ENCODE data around the gene PRLR. TPM values are rescaled to one million over a fixed set of nuclear protein-coding genes. Genes with fewer than 3 reads are reported as not detected.
"Not testable (repeated sequence)": the region's sequence is repeated elsewhere in the genome, so short reads cannot be mapped to it uniquely, and the experiment has no call there.

Gene PRLR
- total and polyA plus RNA-seq, 3 experiments from 2014 or later: not detected

GRCh38 chr5:35248843-35249780, 18.8 kb upstream of the PRLR start:
- POLR2A ChIA-PET: no interaction called here
- no peaks in the 10 kb centered on the region for H3K9me3 ChIP-seq (ENCODE audit: low read length)
- H3K4me1 ChIP-seq (ENCODE audit: insufficient read depth, low read length): no peaks in the 10 kb centered on the region
- H3K27ac ChIP-seq (ENCODE audit: low read depth, low read length): no peak overlapping the region
- Mint-ChIP-seq H3K4me1 (peaks cover 4 to 10% (median 7%) of the 10 kb centered on the region in 3 donors), H3K9me3 (peaks cover 2 to 15% (median 10%) of the 10 kb centered on the region in 5 donors), H3K27me3 (peaks cover 4 to 9% of the 10 kb centered on the region in 2 donors), H3K4me3 (peak overlapping the region in 6 of 7 donors; percentile 27 to 74 (median 52)), H3K27ac (peak overlapping the region in 1 of 8 donors; percentile 14), H3K36me3 (no peaks in the 10 kb centered on the region)
- no peaks in the 10 kb centered on the region for H3K36me3 ChIP-seq (ENCODE audit: insufficient read depth, low read length)
- no peaks in the 10 kb centered on the region for H3K27me3 ChIP-seq (ENCODE audit: insufficient read depth, low read length, poor library complexity, severe bottlenecking)
- DNase-seq: no peak
- CTCF ChIA-PET: interaction anchor here (1.3 kb wide), 1 partner anchor 9 kb away, joined by 3 read pairs; no protein-coding TSS in a partner anchor
- no peak overlapping the region for H3K4me3 ChIP-seq (ENCODE audit: low read length)

GRCh38 chr5:35247648-35248034, 17.4 kb upstream of the PRLR start:
- Histone ChIP-seq H3K4me1 (ENCODE audit: insufficient read depth, low read length) (no peaks in the 10 kb centered on the region), H3K27me3 (ENCODE audit: insufficient read depth, low read length, poor library complexity, severe bottlenecking) (no peaks in the 10 kb centered on the region), H3K36me3 (ENCODE audit: insufficient read depth, low read length) (no peaks in the 10 kb centered on the region), H3K4me3 (ENCODE audit: low read length) (no peak overlapping the region), H3K9me3 (ENCODE audit: low read length) (no peaks in the 10 kb centered on the region), H3K27ac (ENCODE audit: low read depth, low read length) (no peak overlapping the region)
- Mint-ChIP-seq H3K27me3 (peaks cover 9% of the 10 kb centered on the region in 2 donors), H3K4me3 (no peak overlapping the region), H3K27ac (no peak overlapping the region), H3K36me3 (no peaks in the 10 kb centered on the region), H3K9me3 (peaks cover 0 to 5% (median 0%) of the 10 kb centered on the region in 5 donors), H3K4me1 (peaks cover 4 to 10% (median 7%) of the 10 kb centered on the region in 3 donors)
- ChIA-PET CTCF (no interaction called here), POLR2A (no interaction called here)
- DNase-seq: no peak

GRCh38 chr5:35246900-35247647, 16.8 kb upstream of the PRLR start:
- CTCF ChIA-PET: no interaction called here

GRCh38 chr5:35246411-35246810, 16.1 kb upstream of the PRLR start:
- no peaks in the 10 kb centered on the region for H3K36me3 Mint-ChIP-seq
- H3K4me1 ChIP-seq (ENCODE audit: insufficient read depth, low read length): no peaks in the 10 kb centered on the region
- peaks cover 4 to 10% (median 7%) of the 10 kb centered on the region in 3 donors for H3K4me1 Mint-ChIP-seq
- H3K9me3 ChIP-seq (ENCODE audit: low read length): no peaks in the 10 kb centered on the region
- no peaks in the 10 kb centered on the region for H3K9me3 Mint-ChIP-seq
- CTCF ChIA-PET: no interaction called here
- no peak overlapping the region for H3K4me3 ChIP-seq (ENCODE audit: low read length)
- peaks cover 2 to 13% of the 10 kb centered on the region in 2 donors for H3K27me3 Mint-ChIP-seq
- no peaks in the 10 kb centered on the region for H3K36me3 ChIP-seq (ENCODE audit: insufficient read depth, low read length)
- H3K27ac Mint-ChIP-seq: no peak overlapping the region
- no peak overlapping the region for H3K4me3 Mint-ChIP-seq
- H3K27ac ChIP-seq (ENCODE audit: low read depth, low read length): no peak overlapping the region
- no peak for DNase-seq
- POLR2A ChIA-PET: no interaction called here
- no peaks in the 10 kb centered on the region for H3K27me3 ChIP-seq (ENCODE audit: insufficient read depth, low read length, poor library complexity, severe bottlenecking)

More at GRCh38 chr5:35246900-35247647, 16.8 kb upstream of the PRLR start:
- H3K36me3 ChIP-seq (ENCODE audit: insufficient read depth, low read length): no peaks in the 10 kb centered on the region
- H3K9me3 Mint-ChIP-seq: peaks cover 0 to under 1% (median 0%) of the 10 kb centered on the region in 5 donors
- no peaks in the 10 kb centered on the region for H3K36me3 Mint-ChIP-seq
- H3K4me1 ChIP-seq (ENCODE audit: insufficient read depth, low read length): no peaks in the 10 kb centered on the region
- POLR2A ChIA-PET: no interaction called here
- peaks cover 8 to 13% of the 10 kb centered on the region in 2 donors for H3K27me3 Mint-ChIP-seq
- H3K9me3 ChIP-seq (ENCODE audit: low read length): no peaks in the 10 kb centered on the region
- no peaks in the 10 kb centered on the region for H3K27me3 ChIP-seq (ENCODE audit: insufficient read depth, low read length, poor library complexity, severe bottlenecking)
- DNase-seq: no peak
- H3K4me1 Mint-ChIP-seq: peaks cover 4 to 10% (median 7%) of the 10 kb centered on the region in 3 donors
- no peak overlapping the region for H3K4me3 Mint-ChIP-seq
- H3K27ac Mint-ChIP-seq: no peak overlapping the region
- no peak overlapping the region for H3K4me3 ChIP-seq (ENCODE audit: low read length)
- H3K27ac ChIP-seq (ENCODE audit: low read depth, low read length): no peak overlapping the region

GRCh38 chr5:35245371-35245770, 15.1 kb upstream of the PRLR start:
- H3K36me3 ChIP-seq (ENCODE audit: insufficient read depth, low read length); H3K4me3 Mint-ChIP-seq; H3K9me3 Mint-ChIP-seq; POLR2A ChIA-PET; H3K27ac ChIP-seq (ENCODE audit: low read depth, low read length); H3K4me3 ChIP-seq (ENCODE audit: low read length); H3K9me3 ChIP-seq (ENCODE audit: low read length); H3K27me3 ChIP-seq (ENCODE audit: insufficient read depth, low read length, poor library complexity, severe bottlenecking); H3K27ac Mint-ChIP-seq; H3K4me1 ChIP-seq (ENCODE audit: insufficient read depth, low read length); DNase-seq; H3K36me3 Mint-ChIP-seq; CTCF ChIA-PET: not testable (repeated sequence)
- H3K27me3 Mint-ChIP-seq: peaks cover under 1 to 11% of the 10 kb centered on the region in 2 donors
- peaks cover 4 to 10% (median 7%) of the 10 kb centered on the region in 3 donors for H3K4me1 Mint-ChIP-seq

- no peak overlapping the region for H3K4me3 ChIP-seq (ENCODE audit: low read length)
- peaks cover under 1 to 5% (median 1%) of the 10 kb centered on the region in 3 donors for H3K4me1 Mint-ChIP-seq
- no peak overlapping the region for H3K27ac ChIP-seq (ENCODE audit: low read depth, low read length)
- no peaks in the 10 kb centered on the region for H3K4me1 ChIP-seq (ENCODE audit: insufficient read depth, low read length)
- H3K36me3 ChIP-seq (ENCODE audit: insufficient read depth, low read length): no peaks in the 10 kb centered on the region
- no peaks in the 10 kb centered on the region for H3K27me3 ChIP-seq (ENCODE audit: insufficient read depth, low read length, poor library complexity, severe bottlenecking)
- no peak overlapping the region for H3K27ac Mint-ChIP-seq
- H3K36me3 Mint-ChIP-seq: no peaks in the 10 kb centered on the region
- ChIA-PET POLR2A (no interaction called here), CTCF (no interaction called here)
- no peaks in the 10 kb centered on the region for H3K9me3 ChIP-seq (ENCODE audit: low read length)
- no peak overlapping the region for H3K4me3 Mint-ChIP-seq
- H3K9me3 Mint-ChIP-seq: no peaks in the 10 kb centered on the region
- no peak for DNase-seq
- H3K27me3 Mint-ChIP-seq: peaks cover 0 to 10% of the 10 kb centered on the region in 2 donors
Observed at GRCh38 chr5:35244171-35244570, 13.9 kb upstream of the PRLR start.

- H3K27me3 Mint-ChIP-seq: peaks cover 0 to 10% of the 10 kb centered on the region in 2 donors
- Histone ChIP-seq H3K9me3 (ENCODE audit: low read length) (no peaks in the 10 kb centered on the region), H3K4me3 (ENCODE audit: low read length) (no peak overlapping the region), H3K4me1 (ENCODE audit: insufficient read depth, low read length) (no peaks in the 10 kb centered on the region), H3K27me3 (ENCODE audit: insufficient read depth, low read length, poor library complexity, severe bottlenecking) (no peaks in the 10 kb centered on the region), H3K36me3 (ENCODE audit: insufficient read depth, low read length) (no peaks in the 10 kb centered on the region), H3K27ac (ENCODE audit: low read depth, low read length) (no peak overlapping the region)
- no peak overlapping the region for H3K4me3 Mint-ChIP-seq
- ChIA-PET CTCF (no interaction called here), POLR2A (no interaction called here)
- H3K27ac Mint-ChIP-seq: no peak overlapping the region
- no peaks in the 10 kb centered on the region for H3K9me3 Mint-ChIP-seq
- no peak for DNase-seq
- H3K4me1 Mint-ChIP-seq: no peaks in the 10 kb centered on the region
- no peaks in the 10 kb centered on the region for H3K36me3 Mint-ChIP-seq
Observed at GRCh38 chr5:35242702-35243258, 12.5 kb upstream of the PRLR start.

- Histone ChIP-seq H3K4me1 (ENCODE audit: insufficient read depth, low read length) (no peaks in the 10 kb centered on the region), H3K36me3 (ENCODE audit: insufficient read depth, low read length) (no peaks in the 10 kb centered on the region), H3K27me3 (ENCODE audit: insufficient read depth, low read length, poor library complexity, severe bottlenecking) (no peaks in the 10 kb centered on the region), H3K27ac (ENCODE audit: low read depth, low read length) (no peak overlapping the region), H3K9me3 (ENCODE audit: low read length) (no peaks in the 10 kb centered on the region), H3K4me3 (ENCODE audit: low read length) (no peak overlapping the region)
- no peaks in the 10 kb centered on the region for H3K4me1 Mint-ChIP-seq
- H3K36me3 Mint-ChIP-seq: no peaks in the 10 kb centered on the region
- H3K4me3 Mint-ChIP-seq: no peak overlapping the region
- CTCF ChIA-PET: interaction anchor here (1.0 to 1.4 kb wide), 2 partner anchors 9 to 13 kb away, joined by 3 read pairs; no protein-coding TSS in a partner anchor
- no peak overlapping the region for H3K27ac Mint-ChIP-seq
- H3K27me3 Mint-ChIP-seq: peaks cover 2 to 10% of the 10 kb centered on the region in 2 donors
- no peaks in the 10 kb centered on the region for H3K9me3 Mint-ChIP-seq
- no peak for DNase-seq
- POLR2A ChIA-PET: no interaction called here
Observed at GRCh38 chr5:35240892-35241291, 10.6 kb upstream of the PRLR start.

Data from CD8-positive, alpha-beta memory T cell (primary cell).